GM23248 (cell line): ENCODE data around the gene MYO15A.

Experiments used
- EZH2 ChIP-seq: fragments of 200-600 bp; sonication (generic); IDR thresholded peaks from 2 replicates; pipeline ENCODE4 v1.6.1; 2018; ENCODE audit warnings: antibody characterized with exemption, mild to moderate bottlenecking; ENCODE audit not compliant: insufficient read depth, poor library complexity, severe bottlenecking
- EZH2phosphoT487 ChIP-seq: fragments of 200-600 bp; sonication (generic); IDR thresholded peaks from 2 replicates; pipeline ENCODE4 v1.6.1; 2018; ENCODE audit warnings: antibody characterized with exemption, moderate library complexity, mild to moderate bottlenecking, low read depth; ENCODE audit not compliant: insufficient read depth

DNA sequence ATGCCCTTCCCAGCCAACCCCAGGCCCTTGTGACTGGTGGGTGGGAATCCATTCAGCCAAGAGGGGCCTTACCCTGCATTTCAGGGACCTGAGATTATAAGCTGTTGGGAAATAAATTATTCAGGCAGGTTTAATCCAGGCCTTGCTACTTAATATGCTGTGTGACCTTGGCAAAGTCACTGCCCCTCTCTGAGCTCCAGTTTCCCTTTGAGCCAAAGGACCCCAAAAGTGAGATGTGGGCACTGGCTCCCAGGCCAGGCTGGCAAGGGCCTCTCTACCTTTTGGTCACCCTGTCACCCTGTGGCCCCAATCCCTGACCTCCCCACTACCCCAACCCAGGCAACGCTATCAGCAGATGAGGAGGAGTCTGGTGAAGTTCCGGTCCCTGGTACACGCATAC is 33.9 kb downstream of the MYO15A start:
- TF ChIP-seq EZH2 (no peak), EZH2phosphoT487 (no peak)
